KMS-11 (cell line): ENCODE measurements around the gene LSM3.

Source experiments
- H2AFZ ChIP-seq: fragments of 200-600 bp; sonication (generic); 2 replicates; pipeline ENCODE4 v1.6.1; 2016; ENCODE audit warnings: antibody characterized with exemption, mixed run types, low read depth
- H3K27ac ChIP-seq: fragments of 200-600 bp; sonication (generic); 2 replicates; pipeline ENCODE4 v1.6.1; 2016; ENCODE audit warnings: mild to moderate bottlenecking, mixed run types
- H3K27me3 ChIP-seq: fragments of 200-600 bp; sonication (generic); 2 replicates; pipeline ENCODE4 v1.6.1; 2017; ENCODE audit warnings: mild to moderate bottlenecking, low read depth, mixed run types, moderate library complexity; ENCODE audit not compliant: insufficient read depth
- H3K36me3 ChIP-seq: fragments of 200-600 bp; sonication (generic); 2 replicates; pipeline ENCODE4 v1.6.1; 2017; ENCODE audit warnings: mild to moderate bottlenecking, mixed run types; ENCODE audit not compliant: insufficient read depth
- H3K4me1 ChIP-seq: fragments of 200-600 bp; sonication (generic); 2 replicates; pipeline ENCODE4 v1.6.1; 2016; ENCODE audit warnings: mild to moderate bottlenecking, low read depth, mixed run types; ENCODE audit not compliant: poor library complexity, severe bottlenecking
- H3K4me2 ChIP-seq: fragments of 200-600 bp; sonication (generic); 2 replicates; pipeline ENCODE4 v1.7.0; 2016; ENCODE audit warnings: mild to moderate bottlenecking, mixed run types
- H3K4me3 ChIP-seq: fragments of 200-600 bp; sonication (generic); IDR thresholded peaks from 2 replicates; pipeline ENCODE4 v1.6.1; 2017; ENCODE audit warnings: low read depth, low read length, mixed read lengths; ENCODE audit not compliant: insufficient read depth
- H3K79me2 ChIP-seq: fragments of 200-600 bp; sonication (generic); 2 replicates; pipeline ENCODE4 v1.6.1; 2016; ENCODE audit warnings: low read depth, mixed run types; ENCODE audit not compliant: insufficient read depth
- H3K9ac ChIP-seq: fragments of 200-600 bp; sonication (generic); 2 replicates; pipeline ENCODE4 v1.6.1; 2016; ENCODE audit warnings: mild to moderate bottlenecking, mixed run types
- H4K20me1 ChIP-seq: fragments of 200-600 bp; sonication (generic); 2 replicates; pipeline ENCODE4 v1.6.1; 2016; ENCODE audit warnings: mild to moderate bottlenecking, mixed run types; ENCODE audit not compliant: insufficient read depth
- TF ChIP-seq, protein P1 (sequence below): fragments of 200-600 bp; sonication (generic); conservative IDR thresholded peaks from 2 replicates; pipeline ENCODE4 v1.6.1; 2017; ENCODE audit warnings: low read depth, mild to moderate bottlenecking, antibody characterized with exemption, low read length, moderate library complexity, mixed read lengths

The LSM3 gene

GRCh38 chr3:14246414-14246813 lies 67.8 kb downstream of the LSM3 start:
- Histone ChIP-seq H3K4me2 (no peak overlapping the region), H3K4me3 (no peak overlapping the region), H3K36me3 (no peaks in the 10 kb centered on the region), H3K4me1 (no peaks in the 10 kb centered on the region), H3K9ac (no peak overlapping the region), H2AFZ (no peak overlapping the region), H4K20me1 (no peaks in the 10 kb centered on the region), H3K27ac (no peak overlapping the region), H3K79me2 (no peaks in the 10 kb centered on the region), H3K27me3 (no peaks in the 10 kb centered on the region)
- TF ChIP-seq, protein P1, sequence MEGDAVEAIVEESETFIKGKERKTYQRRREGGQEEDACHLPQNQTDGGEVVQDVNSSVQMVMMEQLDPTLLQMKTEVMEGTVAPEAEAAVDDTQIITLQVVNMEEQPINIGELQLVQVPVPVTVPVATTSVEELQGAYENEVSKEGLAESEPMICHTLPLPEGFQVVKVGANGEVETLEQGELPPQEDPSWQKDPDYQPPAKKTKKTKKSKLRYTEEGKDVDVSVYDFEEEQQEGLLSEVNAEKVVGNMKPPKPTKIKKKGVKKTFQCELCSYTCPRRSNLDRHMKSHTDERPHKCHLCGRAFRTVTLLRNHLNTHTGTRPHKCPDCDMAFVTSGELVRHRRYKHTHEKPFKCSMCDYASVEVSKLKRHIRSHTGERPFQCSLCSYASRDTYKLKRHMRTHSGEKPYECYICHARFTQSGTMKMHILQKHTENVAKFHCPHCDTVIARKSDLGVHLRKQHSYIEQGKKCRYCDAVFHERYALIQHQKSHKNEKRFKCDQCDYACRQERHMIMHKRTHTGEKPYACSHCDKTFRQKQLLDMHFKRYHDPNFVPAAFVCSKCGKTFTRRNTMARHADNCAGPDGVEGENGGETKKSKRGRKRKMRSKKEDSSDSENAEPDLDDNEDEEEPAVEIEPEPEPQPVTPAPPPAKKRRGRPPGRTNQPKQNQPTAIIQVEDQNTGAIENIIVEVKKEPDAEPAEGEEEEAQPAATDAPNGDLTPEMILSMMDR: no peak

DNA sequence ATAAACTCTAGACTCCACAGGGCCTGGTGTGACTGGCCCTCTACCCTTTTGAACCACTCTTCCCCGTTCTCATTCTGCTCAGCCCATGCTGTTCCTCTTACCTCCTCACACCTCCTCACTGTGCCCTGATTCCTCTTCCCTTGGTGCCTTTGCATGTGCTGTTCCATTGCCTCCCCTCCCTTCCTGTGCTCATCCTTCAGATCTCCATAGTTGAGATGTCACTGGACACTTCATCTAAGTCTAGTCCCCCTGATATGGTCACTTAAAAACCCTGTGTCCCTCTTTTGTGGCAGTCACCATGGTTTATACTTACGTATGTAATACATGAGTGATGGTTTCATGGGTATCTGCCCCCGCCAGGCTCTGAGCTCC lies 69.8 kb downstream of the LSM3 start:
- Histone ChIP-seq H2AFZ (no peak overlapping the region), H3K79me2 (no peaks in the 10 kb centered on the region), H3K4me2 (no peak overlapping the region), H3K27me3 (no peaks in the 10 kb centered on the region), H3K27ac (no peak overlapping the region), H3K36me3 (no peaks in the 10 kb centered on the region), H3K9ac (no peak overlapping the region), H3K4me1 (no peaks in the 10 kb centered on the region), H3K4me3 (no peak overlapping the region), H4K20me1 (no peaks in the 10 kb centered on the region)
- TF ChIP-seq, protein P1: no peak

DNA sequence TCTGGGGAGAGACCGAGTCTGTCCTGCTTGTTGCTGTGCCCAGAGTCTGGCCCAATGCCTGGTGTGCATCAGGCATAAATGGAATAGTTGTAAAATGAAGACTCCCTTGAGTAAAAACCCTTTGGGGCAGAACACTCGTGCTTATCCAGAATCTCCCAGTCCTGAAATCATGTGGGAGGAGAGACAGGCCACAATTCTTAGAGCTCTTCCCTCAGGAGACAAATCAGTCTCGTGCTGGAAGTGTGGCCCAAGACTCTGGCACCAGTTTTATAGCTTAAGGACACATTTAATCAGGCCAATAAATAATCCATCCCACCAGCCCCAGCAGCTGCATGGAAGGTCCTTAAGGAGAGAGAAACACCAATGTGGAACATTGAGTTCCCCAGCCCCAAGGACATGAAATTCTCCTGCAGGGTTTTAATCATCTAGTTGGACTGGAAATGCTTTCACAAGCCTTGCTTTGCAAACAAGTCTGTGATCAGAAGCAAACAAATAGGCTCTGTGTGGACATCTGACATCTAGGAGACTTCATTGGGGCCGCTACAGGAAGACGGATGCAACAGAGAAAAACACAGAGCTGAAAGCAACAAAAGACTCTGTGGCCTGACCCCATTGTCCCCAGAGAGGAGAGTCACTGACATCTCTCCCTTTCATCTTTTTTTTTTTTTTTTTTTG lies 70.4 kb downstream of the LSM3 start:
- Histone ChIP-seq H3K79me2 (no peaks in the 10 kb centered on the region), H3K4me3 (no peak overlapping the region), H3K9ac (no peak overlapping the region), H3K27me3 (no peaks in the 10 kb centered on the region), H4K20me1 (no peaks in the 10 kb centered on the region), H3K27ac (no peak overlapping the region), H3K36me3 (no peaks in the 10 kb centered on the region), H3K4me1 (no peaks in the 10 kb centered on the region), H2AFZ (no peak overlapping the region), H3K4me2 (no peak overlapping the region)
- TF ChIP-seq, protein P1: no peak
